Left ventricle myocardium inferior (tissue), 1 donor: Measurements from ENCODE around the gene ADGRG1. TPM values are rescaled to one million over a fixed set of nuclear protein-coding genes. Genes with fewer than 3 reads are reported as not detected.

Experiments used
- DNase-seq: peaks from one replicate; pipeline ENCODE4 v3.0.0-alpha.2; 2020
- H3K27ac ChIP-seq: fragments of 200-600 bp; replicated peaks from 2 replicates; pipeline ENCODE4 v1.8.0; 2021
- H3K27me3 ChIP-seq: fragments of 200-600 bp; 2 replicates; pipeline ENCODE4 v1.8.0; 2021; ENCODE audit warnings: low read depth
- H3K36me3 ChIP-seq: fragments of 200-600 bp; 2 replicates; pipeline ENCODE4 v1.8.0; 2021
- H3K4me1 ChIP-seq: fragments of 200-600 bp; 2 replicates; pipeline ENCODE4 v1.8.0; 2021
- H3K4me3 ChIP-seq: fragments of 200-600 bp; 2 replicates; pipeline ENCODE4 v1.8.0; 2021; ENCODE audit warnings: mild to moderate bottlenecking, moderate library complexity
- H3K9me3 ChIP-seq: fragments of 200-600 bp; replicated peaks from 2 replicates; pipeline ENCODE4 v1.8.0; 2021
- intact Hi-C: fragments of 100-400 bp; cut with micrococcal nuclease; formaldehyde crosslinking; loops from one replicate; pipeline ENCODE4 v1.11.0; 2022
- total RNA-seq: library from RNA; stranded (reverse); fragmentation: NEBNext Ultra II Directional; extraction: Animal tissue kit (Norgen Biotek cat#: 25700); gene quantifications from one replicate; pipeline ENCODE4 v1.2.1, GENCODE V29; 2021
- TF ChIP-seq, protein P1 (sequence below): fragments of 200-600 bp; IDR thresholded peaks from 2 replicates; pipeline ENCODE4 v1.8.0; 2021; ENCODE audit warnings: antibody characterized with exemption, mild to moderate bottlenecking, borderline replicate concordance
- donor health status: DM: no; HTN: yes; CAD: no; lungs with severe emphysema.

Gene ADGRG1
- total RNA-seq, 1 donor from 2014 or later: 21.3 TPM

DNA sequence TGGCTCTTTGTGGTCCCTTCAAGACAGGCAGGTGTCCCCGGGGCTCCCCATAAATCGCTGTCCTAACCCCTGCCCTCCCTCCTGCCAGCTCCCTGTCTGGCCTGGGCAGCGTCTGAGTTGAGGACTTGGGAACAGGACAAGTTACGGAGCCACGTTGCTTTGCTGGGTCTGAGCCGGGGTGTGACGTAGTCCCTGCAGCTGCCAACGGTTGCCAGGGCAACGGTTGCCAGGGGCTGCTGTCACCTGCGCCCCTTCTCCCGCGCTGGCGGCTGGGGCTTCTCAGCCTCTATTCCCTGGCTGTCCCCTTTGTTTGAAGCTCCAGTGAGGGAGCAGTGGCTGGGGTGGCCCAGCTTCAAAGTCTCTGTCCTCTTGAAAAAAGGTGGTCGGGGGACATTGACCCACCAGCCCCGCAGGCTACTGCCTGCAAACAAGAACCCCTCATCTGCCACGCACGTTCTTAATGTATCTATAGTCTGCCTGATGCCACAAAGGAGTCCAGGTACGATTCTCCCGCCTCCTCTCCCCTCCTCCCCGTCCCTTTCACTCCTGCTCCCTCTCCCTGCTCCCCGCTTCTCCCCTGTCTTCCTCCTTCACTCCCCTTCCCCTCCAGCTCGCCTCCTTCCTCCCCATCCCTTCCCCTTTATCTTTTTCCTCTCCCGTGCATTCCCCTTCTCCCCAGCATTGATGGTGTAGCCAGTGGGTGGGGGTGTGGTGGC is 10.9 kb downstream of the ADGRG1 start:
- H3K4me3 ChIP-seq: peak overlapping the region; percentile 23
- TF ChIP-seq, protein P1, sequence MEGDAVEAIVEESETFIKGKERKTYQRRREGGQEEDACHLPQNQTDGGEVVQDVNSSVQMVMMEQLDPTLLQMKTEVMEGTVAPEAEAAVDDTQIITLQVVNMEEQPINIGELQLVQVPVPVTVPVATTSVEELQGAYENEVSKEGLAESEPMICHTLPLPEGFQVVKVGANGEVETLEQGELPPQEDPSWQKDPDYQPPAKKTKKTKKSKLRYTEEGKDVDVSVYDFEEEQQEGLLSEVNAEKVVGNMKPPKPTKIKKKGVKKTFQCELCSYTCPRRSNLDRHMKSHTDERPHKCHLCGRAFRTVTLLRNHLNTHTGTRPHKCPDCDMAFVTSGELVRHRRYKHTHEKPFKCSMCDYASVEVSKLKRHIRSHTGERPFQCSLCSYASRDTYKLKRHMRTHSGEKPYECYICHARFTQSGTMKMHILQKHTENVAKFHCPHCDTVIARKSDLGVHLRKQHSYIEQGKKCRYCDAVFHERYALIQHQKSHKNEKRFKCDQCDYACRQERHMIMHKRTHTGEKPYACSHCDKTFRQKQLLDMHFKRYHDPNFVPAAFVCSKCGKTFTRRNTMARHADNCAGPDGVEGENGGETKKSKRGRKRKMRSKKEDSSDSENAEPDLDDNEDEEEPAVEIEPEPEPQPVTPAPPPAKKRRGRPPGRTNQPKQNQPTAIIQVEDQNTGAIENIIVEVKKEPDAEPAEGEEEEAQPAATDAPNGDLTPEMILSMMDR: no peak
- H3K36me3 ChIP-seq: no peaks in the 10 kb centered on the region
- H3K27ac ChIP-seq: peak overlapping the region; percentile 93
- intact Hi-C loops: no loop called here
- no peaks in the 10 kb centered on the region for H3K9me3 ChIP-seq
- peak; percentile 41 for DNase-seq
- peaks cover 100% of the 10 kb centered on the region for H3K4me1 ChIP-seq
- H3K27me3 ChIP-seq: peaks cover 8% of the 10 kb centered on the region

DNA sequence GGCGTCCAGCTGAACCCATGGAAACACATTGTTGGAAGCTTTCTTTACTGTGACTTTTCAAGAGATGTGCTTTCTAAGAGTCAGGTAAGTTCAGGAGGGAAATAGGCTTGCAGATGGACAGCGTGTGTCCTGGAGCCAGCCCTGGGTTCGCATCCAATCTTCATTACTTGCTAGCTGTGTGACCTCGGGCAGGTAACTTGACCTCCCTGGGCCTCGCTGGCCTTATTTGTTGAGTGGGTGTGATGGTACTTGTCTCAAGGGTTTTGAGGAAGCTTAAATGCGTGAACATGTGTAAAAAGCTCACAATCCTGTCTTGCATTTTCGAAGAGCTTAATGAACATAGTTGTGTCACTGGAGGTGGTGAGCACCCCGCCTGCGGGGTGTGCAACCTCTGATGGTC is 11.8 kb downstream of the ADGRG1 start:
- TF ChIP-seq, protein P1: no peak
- H3K27ac ChIP-seq: peak overlapping the region; percentile 93
- H3K27me3 ChIP-seq: peaks cover 5% of the 10 kb centered on the region
- H3K4me3 ChIP-seq: no peak overlapping the region
- H3K4me1 ChIP-seq: peaks cover 99% of the 10 kb centered on the region
- intact Hi-C loops: no loop called here
- no peaks in the 10 kb centered on the region for H3K9me3 ChIP-seq
- no peak for DNase-seq
- no peaks in the 10 kb centered on the region for H3K36me3 ChIP-seq

DNA sequence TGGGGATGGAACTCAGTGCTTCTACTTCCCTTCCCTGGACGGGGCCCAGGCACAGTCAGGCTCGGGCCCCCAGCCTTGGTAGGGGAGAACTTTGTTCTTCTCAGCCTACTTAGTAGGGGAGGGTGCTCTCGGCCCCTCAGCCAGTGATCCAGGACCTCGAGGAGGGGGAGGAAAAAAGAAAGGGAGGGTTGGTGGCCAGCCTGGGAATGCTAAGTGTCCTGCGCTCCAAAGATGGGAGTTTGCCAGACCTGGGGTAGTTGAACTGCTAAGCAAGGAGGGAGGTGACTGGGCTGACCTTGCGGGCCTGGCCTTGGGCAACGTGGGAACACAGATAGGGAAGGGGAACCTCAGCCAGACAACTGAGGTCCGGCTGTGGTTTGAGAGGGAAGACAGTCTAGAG is 12.2 kb downstream of the ADGRG1 start:
- Histone ChIP-seq H3K9me3 (no peaks in the 10 kb centered on the region), H3K36me3 (no peaks in the 10 kb centered on the region), H3K27ac (peak overlapping the region; percentile 93), H3K4me1 (peaks cover 98% of the 10 kb centered on the region), H3K27me3 (peaks cover under 1% of the 10 kb centered on the region), H3K4me3 (no peak overlapping the region)
- no peak for DNase-seq
- intact Hi-C loops: no loop called here
- TF ChIP-seq, protein P1: no peak

DNA sequence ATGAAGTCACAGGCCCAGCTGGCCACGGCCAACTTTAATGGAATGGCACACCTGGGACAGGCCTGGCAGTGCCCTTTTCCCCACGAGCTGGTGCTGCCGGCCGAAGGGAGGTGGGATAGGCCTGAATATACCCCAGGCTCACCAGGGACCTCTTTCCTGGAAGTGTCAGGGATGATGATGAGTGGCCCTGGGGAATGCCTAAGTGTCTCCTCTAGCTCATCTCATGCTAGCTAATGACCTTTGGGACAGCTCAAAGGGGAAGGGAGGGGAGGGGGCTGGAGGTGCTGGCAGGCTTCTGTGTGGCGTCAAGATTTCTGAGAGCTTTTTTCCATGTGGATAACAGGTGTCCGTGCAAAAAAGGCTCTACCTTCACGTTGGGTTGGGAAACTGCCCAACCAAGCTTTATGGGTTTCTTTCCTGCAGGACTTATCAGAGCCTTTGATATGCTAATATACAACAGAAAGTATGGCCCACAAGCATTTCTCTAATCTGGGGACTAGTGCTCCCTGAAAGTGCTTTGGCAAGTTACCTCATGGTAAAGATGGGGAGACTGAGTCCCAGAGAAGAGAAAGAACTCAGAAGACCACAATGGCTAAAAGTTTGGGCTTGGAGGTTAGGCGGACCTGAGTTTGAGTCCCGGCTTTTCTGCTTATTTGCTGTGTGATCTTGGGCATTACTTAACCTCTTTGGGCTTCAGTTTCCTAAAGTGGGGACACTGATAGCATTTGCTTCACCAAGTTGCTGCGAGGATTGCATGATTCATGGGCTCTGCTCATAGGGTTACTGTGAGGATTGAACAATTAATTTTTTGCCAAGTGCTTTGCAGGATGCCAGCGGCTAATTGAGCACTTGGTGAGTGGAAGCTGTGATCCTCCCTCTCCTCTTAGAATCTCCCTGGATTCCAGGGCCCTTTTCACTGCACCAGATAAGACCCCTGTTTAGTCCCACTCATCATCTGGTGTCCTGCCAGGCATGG is 14.0 kb downstream of the ADGRG1 start:
- H3K4me3 ChIP-seq: no peak overlapping the region
- DNase-seq: no peak
- intact Hi-C loops: no loop called here
- no peaks in the 10 kb centered on the region for H3K36me3 ChIP-seq
- H3K9me3 ChIP-seq: no peaks in the 10 kb centered on the region
- peaks cover 89% of the 10 kb centered on the region for H3K4me1 ChIP-seq
- TF ChIP-seq, protein P1: no peak
- H3K27ac ChIP-seq: peak overlapping the region; percentile 93
- peaks cover 9% of the 10 kb centered on the region for H3K27me3 ChIP-seq

DNA sequence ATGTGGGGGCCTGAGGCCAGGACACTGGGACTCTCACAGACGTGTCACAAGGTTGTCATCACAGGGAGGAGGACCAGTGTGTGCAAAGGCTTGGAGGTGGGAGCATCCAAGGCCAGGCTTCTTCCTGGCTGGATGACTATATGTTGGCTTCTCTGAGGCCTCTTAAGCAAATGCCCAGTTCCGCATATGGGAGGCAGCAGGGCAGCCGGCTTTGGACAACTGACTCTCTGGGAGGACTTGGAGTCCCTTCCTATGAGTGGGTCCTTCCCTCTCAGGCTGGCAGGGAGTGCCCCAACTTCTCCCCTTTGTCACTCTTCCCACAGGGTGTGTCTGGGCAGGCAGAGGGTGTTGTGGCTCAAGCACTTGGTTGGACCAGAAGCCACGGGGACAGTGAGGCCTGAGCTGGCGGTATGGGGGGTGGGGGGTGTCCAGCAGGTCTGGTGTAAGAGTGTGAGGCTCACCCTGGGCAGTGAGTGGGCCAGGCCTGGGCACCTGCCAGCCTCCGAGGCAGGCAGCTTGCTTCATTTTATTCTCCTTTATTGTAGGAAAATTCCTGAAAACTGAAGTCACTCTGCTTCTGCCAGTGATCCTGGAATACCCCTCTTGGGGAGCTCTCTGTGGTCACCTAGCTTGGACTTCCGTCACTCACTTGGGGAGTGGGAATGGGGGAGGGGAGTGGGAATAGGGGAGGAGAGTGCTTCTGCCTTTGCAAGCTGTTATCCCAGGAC is 14.9 kb downstream of the ADGRG1 start:
- H3K9me3 ChIP-seq: no peaks in the 10 kb centered on the region
- intact Hi-C loops: no loop called here
- no peak for DNase-seq
- no peaks in the 10 kb centered on the region for H3K36me3 ChIP-seq
- H3K27me3 ChIP-seq: peaks cover 13% of the 10 kb centered on the region
- TF ChIP-seq, protein P1: no peak
- peaks cover 89% of the 10 kb centered on the region for H3K4me1 ChIP-seq
- H3K4me3 ChIP-seq: no peak overlapping the region
- peak overlapping the region; percentile 93 for H3K27ac ChIP-seq
